ENCODE measurements around the gene GRIK1. TPM values are rescaled to one million over a fixed set of nuclear protein-coding genes. Genes with fewer than 3 reads are reported as not detected.

GRIK1 gene
- total RNA-seq, 4 donors from 2014 or later, result 0.13 to 0.97 (median 0.38) TPM

- no peaks in the 10 kb centered on the region for H3K36me3 ChIP-seq
- no peaks in the 10 kb centered on the region for H3K27me3 ChIP-seq
- H3K4me3 ChIP-seq, result no peak overlapping the region
- no peaks in the 10 kb centered on the region for H3K9me3 ChIP-seq
- DNase-seq (ENCODE audit: low spot score in 2 of 2), result no peak
- H3K27ac ChIP-seq, result no peak overlapping the region
- TF ChIP-seq EP300 (IDR thresholded peaks at IDR 0.05) (no peak), POLR2A (IDR thresholded peaks at IDR 0.05) (no peak), POLR2AphosphoS5 (IDR thresholded peaks at IDR 0.05) (no peak), CTCF (IDR thresholded peaks at IDR 0.05) (no peak)
- H3K4me1 ChIP-seq, result no peaks in the 10 kb centered on the region
- 49% methylated on average over 1 of the region's 1 CpG for WGBS
Measured at GRCh38 chr21:29730281-29730680, 209.5 kb downstream of the GRIK1 start.

DNA sequence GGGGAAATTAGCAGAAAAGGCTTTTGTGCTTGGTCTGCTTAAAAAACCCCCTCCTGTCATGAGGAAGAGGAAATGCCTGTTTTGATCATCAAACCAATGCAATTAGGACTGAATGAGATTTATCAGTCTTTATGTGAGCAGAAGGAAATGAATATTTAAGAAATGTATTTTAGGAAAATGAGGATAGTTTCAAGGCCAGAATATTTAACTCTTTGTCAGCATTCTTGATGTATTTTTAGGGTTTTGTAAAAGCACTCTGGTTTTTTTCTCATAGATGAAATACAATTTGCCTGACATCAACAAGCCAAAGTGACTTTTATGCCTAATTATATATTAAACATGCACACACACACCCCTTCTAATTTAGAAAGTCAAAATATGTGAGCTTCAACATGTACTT lies 213.8 kb downstream of the GRIK1 start:
- Histone ChIP-seq H3K27ac (no peak overlapping the region), H3K36me3 (no peaks in the 10 kb centered on the region), H3K4me3 (no peak overlapping the region), H3K9me3 (no peaks in the 10 kb centered on the region), H3K4me1 (no peaks in the 10 kb centered on the region), H3K27me3 (no peaks in the 10 kb centered on the region)
- DNase-seq (ENCODE audit: low spot score in 2 of 2), result no peak
- TF ChIP-seq EP300 (IDR thresholded peaks at IDR 0.05) (no peak), POLR2AphosphoS5 (IDR thresholded peaks at IDR 0.05) (no peak), CTCF (IDR thresholded peaks at IDR 0.05) (no peak), POLR2A (IDR thresholded peaks at IDR 0.05) (no peak)

DNA sequence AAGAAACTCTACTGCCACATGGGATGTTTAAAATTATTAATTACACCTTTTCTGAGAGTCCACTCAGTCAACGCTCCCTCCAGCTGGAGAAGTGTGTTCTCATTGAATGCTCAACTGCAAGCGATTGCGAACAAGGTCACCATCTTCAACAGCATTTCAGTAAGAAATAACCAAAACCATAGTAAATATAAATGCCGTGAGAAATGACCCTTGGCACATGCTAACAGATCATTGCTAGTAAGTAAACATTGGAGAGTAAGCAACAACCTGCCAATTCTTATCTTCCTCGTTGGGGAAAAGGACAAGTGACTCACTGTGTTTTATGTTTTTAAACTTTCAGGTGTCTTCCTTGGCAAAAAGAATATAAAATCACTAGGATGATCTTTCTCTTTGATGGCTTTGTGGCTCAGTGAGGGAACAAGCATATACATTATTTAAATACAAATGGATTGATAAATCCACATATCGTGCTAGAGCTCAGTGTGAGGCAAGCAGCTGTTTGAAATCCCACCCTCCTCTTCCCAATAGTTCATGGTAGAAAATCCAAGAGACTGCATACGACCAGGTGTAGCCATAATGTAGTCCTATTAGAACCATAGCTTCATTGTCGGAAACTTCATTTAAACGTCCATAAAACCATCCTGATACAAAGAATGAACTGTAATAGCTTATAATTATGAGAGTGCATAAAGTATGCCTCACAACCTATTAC lies 214.6 kb downstream of the GRIK1 start:
- no peak overlapping the region for H3K4me3 ChIP-seq
- H3K27ac ChIP-seq, result no peak overlapping the region
- H3K9me3 ChIP-seq, result no peaks in the 10 kb centered on the region
- no peaks in the 10 kb centered on the region for H3K27me3 ChIP-seq
- no peaks in the 10 kb centered on the region for H3K4me1 ChIP-seq
- no peaks in the 10 kb centered on the region for H3K36me3 ChIP-seq
- TF ChIP-seq CTCF (IDR thresholded peaks at IDR 0.05) (no peak), POLR2A (IDR thresholded peaks at IDR 0.05) (no peak), EP300 (IDR thresholded peaks at IDR 0.05) (no peak), POLR2AphosphoS5 (IDR thresholded peaks at IDR 0.05) (no peak)
- no peak for DNase-seq (ENCODE audit: low spot score in 2 of 2)
- WGBS, result 79% methylated on average over 9 of the region's 9 CpGs

- Histone ChIP-seq H3K36me3 (no peaks in the 10 kb centered on the region), H3K9me3 (no peaks in the 10 kb centered on the region), H3K27ac (no peak overlapping the region), H3K27me3 (no peaks in the 10 kb centered on the region), H3K4me3 (no peak overlapping the region), H3K4me1 (no peaks in the 10 kb centered on the region)
- TF ChIP-seq POLR2AphosphoS5 (IDR thresholded peaks at IDR 0.05) (no peak), EP300 (IDR thresholded peaks at IDR 0.05) (no peak), CTCF (IDR thresholded peaks at IDR 0.05) (no peak), POLR2A (IDR thresholded peaks at IDR 0.05) (no peak)
- no peak for DNase-seq (ENCODE audit: low spot score in 2 of 2)
- WGBS, result 88% methylated on average over 2 of the region's 2 CpGs
Measured at GRCh38 chr21:29721964-29722363, 217.8 kb downstream of the GRIK1 start.

DNA sequence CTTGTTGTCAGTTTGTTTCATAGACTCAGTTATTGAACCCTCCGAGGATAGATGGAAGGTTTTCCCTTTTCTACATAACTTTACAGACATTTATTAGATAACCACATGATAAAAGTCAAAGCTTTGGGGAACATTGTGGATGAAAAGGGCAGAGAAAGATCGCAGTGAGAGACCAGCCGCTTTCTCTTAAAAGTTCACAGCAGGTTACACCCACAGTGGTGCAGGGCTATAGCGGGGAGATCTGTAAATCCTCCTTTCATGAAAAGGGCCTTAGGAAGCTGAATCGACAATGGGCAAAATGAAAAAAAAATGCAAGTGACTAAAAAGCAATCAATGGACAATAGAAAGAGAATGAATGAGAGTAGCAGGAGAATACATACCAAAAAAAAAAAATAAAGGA lies 218.6 kb downstream of the GRIK1 start:
- H3K4me3 ChIP-seq, result no peak overlapping the region
- no peaks in the 10 kb centered on the region for H3K27me3 ChIP-seq
- H3K9me3 ChIP-seq, result no peaks in the 10 kb centered on the region
- 88% methylated on average over 5 of the region's 5 CpGs for WGBS
- no peak for TF ChIP-seq EP300 (IDR thresholded peaks at IDR 0.05)
- no peak for TF ChIP-seq POLR2A (IDR thresholded peaks at IDR 0.05)
- no peak for TF ChIP-seq CTCF (IDR thresholded peaks at IDR 0.05)
- TF ChIP-seq POLR2AphosphoS5 (IDR thresholded peaks at IDR 0.05), result no peak
- no peaks in the 10 kb centered on the region for H3K36me3 ChIP-seq
- H3K27ac ChIP-seq, result no peak overlapping the region
- H3K4me1 ChIP-seq, result no peaks in the 10 kb centered on the region
- no peak for DNase-seq (ENCODE audit: low spot score in 2 of 2)

Measured in suprapubic skin (tissue), 4 donors.